Measurements from ENCODE around the gene EEIG2. TPM values are rescaled to one million over a fixed set of nuclear protein-coding genes. Genes with fewer than 3 reads are reported as not detected.

Gene EEIG2
- total and polyA plus RNA-seq, 9 of the 15 experiments (the other 6 are each of a cell fraction or from before 2014, with no cell fraction given): 6.1 to 26.9 (median 15.2) TPM

- ChIA-PET POLR2A (no interaction called here), CTCF (ENCODE audit: low intra/inter-chr PET ratio) (no interaction called here)
- H3K27me3 ChIP-seq (ENCODE audit: control insufficient read depth in 2 of 2, insufficient read depth in 2 of 2, low read length in 2 of 2): no peaks in the 10 kb centered on the region
- no peak overlapping the region for H2AFZ ChIP-seq (ENCODE audit: low read depth, low read length)
- H3K27ac ChIP-seq (ENCODE audit: extremely low read depth, low read depth, low read length): no peak overlapping the region
- H3K36me3 ChIP-seq (ENCODE audit: control insufficient read depth, insufficient read depth, low read length): 0 out of 3 replicates have a peak, but pooled peaks cover 10% of the 10 kb centered on the region
- peaks cover 4% of the 10 kb centered on the region for H4K20me1 ChIP-seq (replicated peaks; ENCODE audit: control insufficient read depth, insufficient read depth, low read length)
- no peak for TF ChIP-seq SMAD1 (IDR thresholded peaks at IDR 0.05; ENCODE audit: low read depth, low read length, partially characterized antibody)
- FAIRE-seq: no peak
- peaks cover 0 to 11% of the 10 kb centered on the region in 2 experiments; a peak in 3 of 5 replicates for H3K4me1 ChIP-seq (replicated peaks in 1 of 2; ENCODE audit: control insufficient read depth in 2 of 2, insufficient read depth in 2 of 2, low read length in 2 of 2)
- BruUV-seq (replicated peaks): no TSS peak
- no peaks in the 10 kb centered on the region for H3K9me3 ChIP-seq (replicated peaks; ENCODE audit: control insufficient read depth, insufficient read depth, low read depth, low read length)
- H3K9ac ChIP-seq (ENCODE audit: insufficient read depth in 1 of 2, low read depth in 2 of 2, low read length in 2 of 2): no peak overlapping the region
- in situ Hi-C loops (cut with MboI) (no loop called here), intact Hi-C loops (cut with micrococcal nuclease) (no loop called here)
- peaks cover 5% of the 10 kb centered on the region; the same call in 1 of the 3 replicates for H3K79me2 ChIP-seq (ENCODE audit: control insufficient read depth, insufficient read depth, low read length)
- H3K9me1 ChIP-seq (ENCODE audit: control insufficient read depth, insufficient read depth, low read length): no peaks in the 10 kb centered on the region
- H3K4me3 ChIP-seq: no peak overlapping the region
- H3K4me2 ChIP-seq (ENCODE audit: insufficient read depth, low read length): no peak overlapping the region
- no peak for DNase-seq (ENCODE audit: extremely low read depth in 1 of 4, low spot score in 3 of 4)
- ATAC-seq: no peak
These were observed 37.1 kb downstream of the EEIG2 start for GRCh38 chr1:108597041-108597440.

GRCh38 chr1:108598340-108598739, 38.4 kb downstream of the EEIG2 start:
- no peak overlapping the region for H2AFZ ChIP-seq (ENCODE audit: low read depth, low read length)
- ChIA-PET CTCF (ENCODE audit: low intra/inter-chr PET ratio) (no interaction called here), POLR2A (interaction anchor here (0.6 to 1.2 kb wide), 2 partner anchors 15 to 17 kb away, joined by 3 read pairs; no protein-coding TSS in a partner anchor)
- no peak overlapping the region for H3K4me3 ChIP-seq
- H3K9me1 ChIP-seq (ENCODE audit: control insufficient read depth, insufficient read depth, low read length): no peaks in the 10 kb centered on the region
- H3K27ac ChIP-seq (ENCODE audit: extremely low read depth, low read depth, low read length): no peak overlapping the region
- no peak overlapping the region for H3K4me2 ChIP-seq (ENCODE audit: insufficient read depth, low read length)
- intact Hi-C loops (cut with micrococcal nuclease): no loop called here
- BruUV-seq (replicated peaks): no TSS peak
- no peaks in the 10 kb centered on the region for H3K9me3 ChIP-seq (replicated peaks; ENCODE audit: control insufficient read depth, insufficient read depth, low read depth, low read length)
- DNase-seq (ENCODE audit: extremely low read depth in 1 of 4, low spot score in 3 of 4): no peak
- no peak overlapping the region for H3K9ac ChIP-seq (ENCODE audit: insufficient read depth in 1 of 2, low read depth in 2 of 2, low read length in 2 of 2)
- H3K27me3 ChIP-seq (ENCODE audit: control insufficient read depth in 2 of 2, insufficient read depth in 2 of 2, low read length in 2 of 2): no peaks in the 10 kb centered on the region
- H4K20me1 ChIP-seq (replicated peaks; ENCODE audit: control insufficient read depth, insufficient read depth, low read length): peaks cover 4% of the 10 kb centered on the region
- no peak for FAIRE-seq
- 76% methylated on average over 1 of the region's 1 CpG for WGBS (ENCODE audit: insufficient coverage, low coverage, missing lambda C conversion rate)
- peaks cover 0 to 11% of the 10 kb centered on the region in 2 experiments; a peak in 3 of 5 replicates for H3K4me1 ChIP-seq (replicated peaks in 1 of 2; ENCODE audit: control insufficient read depth in 2 of 2, insufficient read depth in 2 of 2, low read length in 2 of 2)
- 0 out of 3 replicates have a peak, but pooled peaks cover 10% of the 10 kb centered on the region for H3K36me3 ChIP-seq (ENCODE audit: control insufficient read depth, insufficient read depth, low read length)
- no peak for ATAC-seq
- in situ Hi-C loops (cut with MboI): no loop called here
- no peaks in the 10 kb centered on the region for H3K79me2 ChIP-seq (ENCODE audit: control insufficient read depth, insufficient read depth, low read length)
- TF ChIP-seq SIN3A (IDR thresholded peaks at IDR 0.05; ENCODE audit: borderline replicate concordance in 2 of 2, control insufficient read depth in 1 of 2, low read depth in 2 of 2, low read length in 2 of 2) (no peak), RBM22 (IDR thresholded peaks at IDR 0.05; ENCODE audit: low read depth, low read length, poor library complexity, severe bottlenecking) (no peak), SAP30 (IDR thresholded peaks at IDR 0.05; ENCODE audit: borderline replicate concordance, insufficient read depth, low read depth, low read length, poor library complexity, severe bottlenecking) (no peak), POLR3G (IDR thresholded peaks at IDR 0.05; ENCODE audit: extremely low read depth, insufficient read length, insufficient replicate concordance) (no peak), GATA2 (CRISPR knock-in tag; IDR thresholded peaks at IDR 0.05) (no peak), ATF1 (CRISPR knock-in tag; IDR thresholded peaks at IDR 0.05) (no peak), ATF1 (tag; IDR thresholded peaks at IDR 0.05) (no peak), KLF6 (CRISPR knock-in tag; IDR thresholded peaks at IDR 0.05; ENCODE audit: borderline replicate concordance) (no peak), POLR3A (IDR thresholded peaks at IDR 0.05; ENCODE audit: borderline replicate concordance, extremely low read depth, insufficient read depth, insufficient read length) (no peak), KHSRP (IDR thresholded peaks at IDR 0.05) (no peak), TCF7L2 (IDR thresholded peaks at IDR 0.05; ENCODE audit: low read depth, low read length) (no peak), DPF2 (IDR thresholded peaks at IDR 0.05) (no peak), EP400 (IDR thresholded peaks at IDR 0.05) (no peak), ETV1 (tag; conservative IDR thresholded peaks at IDR 0.05; ENCODE audit: low read depth) (no peak), FOXJ3 (CRISPR knock-in tag; IDR thresholded peaks at IDR 0.05) (no peak)
- TF ChIP-seq, protein P1, sequence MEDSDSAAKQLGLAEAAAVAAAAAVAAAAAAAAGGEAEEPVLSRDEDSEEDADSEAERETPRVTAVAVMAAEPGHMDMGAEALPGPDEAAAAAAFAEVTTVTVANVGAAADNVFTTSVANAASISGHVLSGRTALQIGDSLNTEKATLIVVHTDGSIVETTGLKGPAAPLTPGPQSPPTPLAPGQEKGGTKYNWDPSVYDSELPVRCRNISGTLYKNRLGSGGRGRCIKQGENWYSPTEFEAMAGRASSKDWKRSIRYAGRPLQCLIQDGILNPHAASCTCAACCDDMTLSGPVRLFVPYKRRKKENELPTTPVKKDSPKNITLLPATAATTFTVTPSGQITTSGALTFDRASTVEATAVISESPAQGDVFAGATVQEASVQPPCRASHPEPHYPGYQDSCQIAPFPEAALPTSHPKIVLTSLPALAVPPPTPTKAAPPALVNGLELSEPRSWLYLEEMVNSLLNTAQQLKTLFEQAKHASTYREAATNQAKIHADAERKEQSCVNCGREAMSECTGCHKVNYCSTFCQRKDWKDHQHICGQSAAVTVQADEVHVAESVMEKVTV (CRISPR knock-in tag; IDR thresholded peaks at IDR 0.05): no peak

All from K562 (cell line).